ENCODE data around the gene GRM8.

GRM8 gene

GRCh38 chr7:126659124-126659523, 593.6 kb downstream of the GRM8 start:
- TF ChIP-seq CTCF (conservative IDR thresholded peaks at IDR 0.05), result no peak

GRCh38 chr7:126658684-126659083, 594.1 kb downstream of the GRM8 start:
- no peak for TF ChIP-seq CTCF (conservative IDR thresholded peaks at IDR 0.05)
- H3K27ac ChIP-seq, result no peak overlapping the region

More at GRCh38 chr7:126659124-126659523, 593.6 kb downstream of the GRM8 start:
- no peak overlapping the region for H3K27ac ChIP-seq

GRCh38 chr7:126657599-126658358, 595.0 kb downstream of the GRM8 start:
- no peak for TF ChIP-seq CTCF (conservative IDR thresholded peaks at IDR 0.05)
- H3K27ac ChIP-seq, result no peak overlapping the region

GRCh38 chr7:126657137-126657536, 595.6 kb downstream of the GRM8 start:
- no peak for TF ChIP-seq CTCF (conservative IDR thresholded peaks at IDR 0.05)
- H3K27ac ChIP-seq, result no peak overlapping the region

GRCh38 chr7:126656165-126656564, 596.6 kb downstream of the GRM8 start:
- TF ChIP-seq CTCF (conservative IDR thresholded peaks at IDR 0.05), result no peak
- H3K27ac ChIP-seq, result no peak overlapping the region

- no peak for TF ChIP-seq CTCF (conservative IDR thresholded peaks at IDR 0.05)
- H3K27ac ChIP-seq, result no peak overlapping the region
These were observed 615.2 kb downstream of the GRM8 start for GRCh38 chr7:126637538-126637937.

- H3K27ac ChIP-seq, result no peak overlapping the region
- no peak for TF ChIP-seq CTCF (conservative IDR thresholded peaks at IDR 0.05)
These were observed 617.2 kb downstream of the GRM8 start for GRCh38 chr7:126635545-126635944.
